Measurements from ENCODE around the gene SIN3B. TPM values are rescaled to one million over a fixed set of nuclear protein-coding genes. Genes with fewer than 3 reads are reported as not detected.
A peak's percentile ranks its signal among the peaks of the same experiment; 100 is the strongest.

SIN3B gene
- total and polyA plus RNA-seq, 9 of the 15 experiments (the other 6 are each of a cell fraction or from before 2014, with no cell fraction given): 0.51 to 34.2 (median 14.3) TPM

- TF ChIP-seq CREM (IDR thresholded peaks at IDR 0.05; ENCODE audit: low read depth) (peak; percentile 62; the same call in 1 of the 2 replicates), CREB3 (tag; conservative IDR thresholded peaks at IDR 0.05; ENCODE audit: low read depth) (0 out of 2 replicates have a peak, but pooled peaks have one; percentile 21), ZNF57 (CRISPR knock-in tag; IDR thresholded peaks at IDR 0.05) (no peak), TCF7L2 (IDR thresholded peaks at IDR 0.05; ENCODE audit: low read depth, low read length) (no peak), ARID4B (CRISPR knock-in tag; IDR thresholded peaks at IDR 0.05) (no peak), BRF2 (IDR thresholded peaks at IDR 0.05; ENCODE audit: borderline replicate concordance, insufficient read depth, insufficient read length) (no peak), ZKSCAN8 (CRISPR knock-in tag; IDR thresholded peaks at IDR 0.05) (peak; percentile 88; the same call in 1 of the 2 replicates)
- TF ChIP-seq, protein P1, sequence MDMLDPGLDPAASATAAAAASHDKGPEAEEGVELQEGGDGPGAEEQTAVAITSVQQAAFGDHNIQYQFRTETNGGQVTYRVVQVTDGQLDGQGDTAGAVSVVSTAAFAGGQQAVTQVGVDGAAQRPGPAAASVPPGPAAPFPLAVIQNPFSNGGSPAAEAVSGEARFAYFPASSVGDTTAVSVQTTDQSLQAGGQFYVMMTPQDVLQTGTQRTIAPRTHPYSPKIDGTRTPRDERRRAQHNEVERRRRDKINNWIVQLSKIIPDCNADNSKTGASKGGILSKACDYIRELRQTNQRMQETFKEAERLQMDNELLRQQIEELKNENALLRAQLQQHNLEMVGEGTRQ (CRISPR knock-in tag; IDR thresholded peaks at IDR 0.05): 0 out of 2 replicates have a peak, but pooled peaks have one; percentile 14
- TF ChIP-seq, protein P2, sequence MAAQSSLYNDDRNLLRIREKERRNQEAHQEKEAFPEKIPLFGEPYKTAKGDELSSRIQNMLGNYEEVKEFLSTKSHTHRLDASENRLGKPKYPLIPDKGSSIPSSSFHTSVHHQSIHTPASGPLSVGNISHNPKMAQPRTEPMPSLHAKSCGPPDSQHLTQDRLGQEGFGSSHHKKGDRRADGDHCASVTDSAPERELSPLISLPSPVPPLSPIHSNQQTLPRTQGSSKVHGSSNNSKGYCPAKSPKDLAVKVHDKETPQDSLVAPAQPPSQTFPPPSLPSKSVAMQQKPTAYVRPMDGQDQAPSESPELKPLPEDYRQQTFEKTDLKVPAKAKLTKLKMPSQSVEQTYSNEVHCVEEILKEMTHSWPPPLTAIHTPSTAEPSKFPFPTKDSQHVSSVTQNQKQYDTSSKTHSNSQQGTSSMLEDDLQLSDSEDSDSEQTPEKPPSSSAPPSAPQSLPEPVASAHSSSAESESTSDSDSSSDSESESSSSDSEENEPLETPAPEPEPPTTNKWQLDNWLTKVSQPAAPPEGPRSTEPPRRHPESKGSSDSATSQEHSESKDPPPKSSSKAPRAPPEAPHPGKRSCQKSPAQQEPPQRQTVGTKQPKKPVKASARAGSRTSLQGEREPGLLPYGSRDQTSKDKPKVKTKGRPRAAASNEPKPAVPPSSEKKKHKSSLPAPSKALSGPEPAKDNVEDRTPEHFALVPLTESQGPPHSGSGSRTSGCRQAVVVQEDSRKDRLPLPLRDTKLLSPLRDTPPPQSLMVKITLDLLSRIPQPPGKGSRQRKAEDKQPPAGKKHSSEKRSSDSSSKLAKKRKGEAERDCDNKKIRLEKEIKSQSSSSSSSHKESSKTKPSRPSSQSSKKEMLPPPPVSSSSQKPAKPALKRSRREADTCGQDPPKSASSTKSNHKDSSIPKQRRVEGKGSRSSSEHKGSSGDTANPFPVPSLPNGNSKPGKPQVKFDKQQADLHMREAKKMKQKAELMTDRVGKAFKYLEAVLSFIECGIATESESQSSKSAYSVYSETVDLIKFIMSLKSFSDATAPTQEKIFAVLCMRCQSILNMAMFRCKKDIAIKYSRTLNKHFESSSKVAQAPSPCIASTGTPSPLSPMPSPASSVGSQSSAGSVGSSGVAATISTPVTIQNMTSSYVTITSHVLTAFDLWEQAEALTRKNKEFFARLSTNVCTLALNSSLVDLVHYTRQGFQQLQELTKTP (IDR thresholded peaks at IDR 0.05; ENCODE audit: low read depth in 1 of 2, partially characterized antibody in 2 of 2): peak; percentile 55 to 71
These were observed 61.4 kb downstream of the SIN3B start (continued) for GRCh38 chr19:16890461-16891184.
